Brain microvascular endothelial cell (primary cell): ENCODE measurements around the gene PAMR1.

ENCODE experiments used
- DNase-seq: peaks from one replicate; pipeline ENCODE4 v3.0.0-alpha.2; 2020
- H3K27ac ChIP-seq: fragments of 250-450 bp; sonication (Bioruptor Pico); 2 replicates; pipeline ENCODE4 v1.5.1; 2020; ENCODE audit warnings: mild to moderate bottlenecking, moderate library complexity
- H3K27me3 ChIP-seq: fragments of 250-450 bp; sonication (Bioruptor Pico); replicated peaks from 2 replicates; pipeline ENCODE4 v1.5.1; 2020; ENCODE audit warnings: mild to moderate bottlenecking
- H3K36me3 ChIP-seq: fragments of 250-450 bp; sonication (Bioruptor Pico); replicated peaks from 2 replicates; pipeline ENCODE4 v1.5.1; 2020; ENCODE audit warnings: mild to moderate bottlenecking
- H3K4me3 ChIP-seq: 2 replicates; pipeline ENCODE4 v1.5.1; 2011; ENCODE audit warnings: low read depth, mild to moderate bottlenecking, control low read depth, low read length, moderate library complexity
- in situ Hi-C: cut with HindIII; loops from 2 replicates; pipeline ENCODE4 v1.10.0; 2017; ENCODE audit warnings: low sequenced_read_pairs, low pct_ligation_motif_present
- TF ChIP-seq, protein P1 (sequence below): IDR thresholded peaks from 2 replicates; pipeline ENCODE4 v1.5.1; 2011; ENCODE audit warnings: low read depth, mild to moderate bottlenecking, moderate library complexity, low read length, control low read depth, inconsistent platforms; ENCODE audit errors: missing control alignments

The PAMR1 gene

GRCh38 chr11:35525501-35526175 is at the start of gene PAMR1:
Gene PAMR1 (minus strand): TSS chr11:35525616. CDS start chr11:35525585, 31 bp downstream.
- in situ Hi-C loops, result no loop called here
- H3K4me3 ChIP-seq, result peak within 1 kb of the TSS; percentile 71
- H3K27me3 ChIP-seq, result no peaks in the 10 kb centered on the region
- peak; percentile 74 for DNase-seq
- TF ChIP-seq, protein P1, sequence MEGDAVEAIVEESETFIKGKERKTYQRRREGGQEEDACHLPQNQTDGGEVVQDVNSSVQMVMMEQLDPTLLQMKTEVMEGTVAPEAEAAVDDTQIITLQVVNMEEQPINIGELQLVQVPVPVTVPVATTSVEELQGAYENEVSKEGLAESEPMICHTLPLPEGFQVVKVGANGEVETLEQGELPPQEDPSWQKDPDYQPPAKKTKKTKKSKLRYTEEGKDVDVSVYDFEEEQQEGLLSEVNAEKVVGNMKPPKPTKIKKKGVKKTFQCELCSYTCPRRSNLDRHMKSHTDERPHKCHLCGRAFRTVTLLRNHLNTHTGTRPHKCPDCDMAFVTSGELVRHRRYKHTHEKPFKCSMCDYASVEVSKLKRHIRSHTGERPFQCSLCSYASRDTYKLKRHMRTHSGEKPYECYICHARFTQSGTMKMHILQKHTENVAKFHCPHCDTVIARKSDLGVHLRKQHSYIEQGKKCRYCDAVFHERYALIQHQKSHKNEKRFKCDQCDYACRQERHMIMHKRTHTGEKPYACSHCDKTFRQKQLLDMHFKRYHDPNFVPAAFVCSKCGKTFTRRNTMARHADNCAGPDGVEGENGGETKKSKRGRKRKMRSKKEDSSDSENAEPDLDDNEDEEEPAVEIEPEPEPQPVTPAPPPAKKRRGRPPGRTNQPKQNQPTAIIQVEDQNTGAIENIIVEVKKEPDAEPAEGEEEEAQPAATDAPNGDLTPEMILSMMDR, result no peak
- no peaks in the 10 kb centered on the region for H3K36me3 ChIP-seq
- peak within 1 kb of the TSS; percentile 59 for H3K27ac ChIP-seq

DNA sequence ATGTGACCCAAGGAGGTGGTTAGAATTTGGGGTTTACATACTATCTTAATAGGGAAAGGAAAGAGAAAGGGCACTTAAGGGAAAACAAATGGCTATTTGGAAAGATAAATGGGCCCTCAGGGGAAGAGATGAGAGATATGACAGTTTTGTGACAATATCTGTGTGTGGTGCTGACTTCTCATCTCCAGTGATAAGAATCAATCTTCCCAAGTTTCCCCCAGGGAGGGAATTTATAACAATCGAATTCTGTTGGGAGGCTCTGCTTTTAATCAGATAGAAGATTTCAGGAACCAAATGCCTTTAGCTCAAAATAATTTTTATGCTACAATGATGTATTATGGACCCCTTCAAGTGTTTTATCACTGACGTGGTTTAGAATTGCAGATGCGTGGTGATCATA is 46.3 kb upstream of the PAMR1 start:
- H3K27me3 ChIP-seq, result no peaks in the 10 kb centered on the region
- TF ChIP-seq, protein P1, result no peak
- no peak overlapping the region for H3K27ac ChIP-seq
- DNase-seq, result no peak
- H3K36me3 ChIP-seq, result no peaks in the 10 kb centered on the region
- H3K4me3 ChIP-seq, result no peak overlapping the region
- in situ Hi-C loops, result no loop called here

- no peak overlapping the region for H3K4me3 ChIP-seq
- in situ Hi-C loops, result no loop called here
- DNase-seq, result no peak
- TF ChIP-seq, protein P1, result no peak
- no peaks in the 10 kb centered on the region for H3K36me3 ChIP-seq
- H3K27ac ChIP-seq, result no peak overlapping the region
- H3K27me3 ChIP-seq, result no peaks in the 10 kb centered on the region
Measured at GRCh38 chr11:35567737-35568465, 42.5 kb upstream of the PAMR1 start.

DNA sequence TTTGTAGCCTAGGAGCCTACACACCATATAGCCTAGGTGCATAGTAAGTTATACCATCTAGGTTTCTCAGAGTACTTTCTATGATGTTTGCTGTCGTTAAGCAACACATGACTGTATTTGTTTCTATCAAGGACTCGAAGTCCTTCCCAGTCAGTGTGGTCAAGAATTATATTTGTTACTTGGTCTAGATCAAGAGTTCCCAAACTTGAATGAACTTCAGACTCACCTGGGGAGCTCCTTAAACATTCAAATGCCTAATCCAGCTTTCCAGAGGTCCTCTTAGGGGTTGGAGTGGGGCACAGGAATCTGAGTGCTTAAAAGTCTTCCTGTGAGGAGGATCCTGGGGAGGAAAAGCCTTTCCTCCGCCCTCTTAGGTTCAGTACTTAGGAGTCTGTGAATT is 41.5 kb upstream of the PAMR1 start:
- TF ChIP-seq, protein P1, result no peak
- no peaks in the 10 kb centered on the region for H3K27me3 ChIP-seq
- H3K4me3 ChIP-seq, result no peak overlapping the region
- H3K27ac ChIP-seq, result no peak overlapping the region
- H3K36me3 ChIP-seq, result no peaks in the 10 kb centered on the region
- DNase-seq, result no peak
- in situ Hi-C loops, result no loop called here

- TF ChIP-seq, protein P1, result no peak
- no peak overlapping the region for H3K4me3 ChIP-seq
- no peak for DNase-seq
- no peaks in the 10 kb centered on the region for H3K36me3 ChIP-seq
- H3K27ac ChIP-seq, result no peak overlapping the region
- H3K27me3 ChIP-seq, result no peaks in the 10 kb centered on the region
- in situ Hi-C loops, result no loop called here
Measured at GRCh38 chr11:35566181-35566580, 40.8 kb upstream of the PAMR1 start.
